B cell (primary cell): ENCODE measurements around the gene CYP27B1. TPM values are rescaled to one million over a fixed set of nuclear protein-coding genes. Genes with fewer than 3 reads are reported as not detected.

Experiments
- ATAC-seq: fragments of 200-7000 bp; cut with Tn5 transposase; one replicate; pipeline ENCODE4 v1.10.0; 2021; ENCODE audit warnings: low read depth, mild to moderate bottlenecking, moderate number of reproducible peaks, moderate library complexity
- CTCF ChIA-PET: fragments of 350-600 bp; sonication (Branson Sonifier 250); formaldehyde crosslinking; loops from one replicate; lab custom pipeline; 2021; ENCODE audit warnings: antibody characterized with exemption, inconsistent platforms; lab: Charles Lee
- POLR2A ChIA-PET: fragments of 350-600 bp; sonication (Branson Sonifier 250); formaldehyde crosslinking; loops from one replicate; lab custom pipeline; 2021; ENCODE audit warnings: antibody characterized with exemption; lab: Charles Lee
- DNase-seq: peaks from one replicate; pipeline ENCODE4 v3.0.0; 2013
- H2AFZ ChIP-seq: 2 replicates; pipeline ENCODE4 v1.6.1; 2012; ENCODE audit warnings: mild to moderate bottlenecking, low read depth, low read length; ENCODE audit not compliant: insufficient read depth, poor library complexity, severe bottlenecking
- H3K27ac ChIP-seq, 2 donors: 1 replicate in 1 of 2; 2 replicates in 1 of 2; pipeline ENCODE4 v1.5.1; 2012 to 2013; ENCODE audit warnings: low read length in 2 of 2, mild to moderate bottlenecking in 2 of 2, moderate library complexity in 1 of 2
- H3K27me3 ChIP-seq, 4 experiments: fragments of 200-600 bp in 1 of 4; sonication (generic) in 1 of 4; replicated peaks in 1 of 4; 1 replicate in 2 of 4; 2 replicates in 2 of 4; pipeline versions ENCODE4 v1.6.1 to v1.7.0; 2013 to 2016; ENCODE audit warnings: low read length in 3 of 4, mild to moderate bottlenecking in 2 of 4, mixed read lengths in 1 of 4, moderate library complexity in 1 of 4; ENCODE audit not compliant: insufficient read depth in 4 of 4, control insufficient read depth in 3 of 4; ENCODE audit errors: control extremely low read depth in 1 of 4
- H3K36me3 ChIP-seq, 2 experiments: replicated peaks in 1 of 2; 1 replicate in 1 of 2; 2 replicates in 1 of 2; pipeline versions ENCODE4 v1.6.1 to v1.7.1; 2013; ENCODE audit warnings: low read length in 1 of 2; ENCODE audit not compliant: insufficient read depth in 2 of 2, control insufficient read depth in 1 of 2; ENCODE audit errors: control extremely low read depth in 1 of 2, extremely low read depth in 1 of 2
- H3K4me1 ChIP-seq, 2 donors: fragments of 200-600 bp in 1 of 2; sonication (generic) in 1 of 2; 1 replicate in 1 of 2; 2 replicates in 1 of 2; pipeline versions ENCODE4 v1.5.1 to v1.6.1; 2013 to 2017; ENCODE audit warnings: low read length in 2 of 2; ENCODE audit not compliant: control insufficient read depth in 2 of 2, insufficient read depth in 2 of 2
- H3K4me2 ChIP-seq: replicated peaks from 2 replicates; pipeline ENCODE3; 2012; ENCODE audit warnings: mild to moderate bottlenecking, low read depth, low read length; ENCODE audit not compliant: poor library complexity, severe bottlenecking
- H3K4me3 ChIP-seq, 5 experiments: fragments of 200-600 bp in 1 of 5; sonication (generic) in 1 of 5; 1 replicate in 3 of 5; 2 replicates in 2 of 5; pipeline versions ENCODE4 v1.5.1 to v1.7.0; 2011 to 2016; ENCODE audit warnings: low read length in 4 of 5, mild to moderate bottlenecking in 4 of 5, low read depth in 2 of 5, control low read depth in 1 of 5, moderate library complexity in 1 of 5; ENCODE audit not compliant: insufficient read depth in 1 of 5; ENCODE audit errors: control extremely low read depth in 1 of 5, extremely low read depth in 1 of 5
- H3K79me2 ChIP-seq: fragments of 200-600 bp; sonication (generic); one replicate; pipeline ENCODE4 v1.6.0; 2016; ENCODE audit warnings: low read length; ENCODE audit not compliant: control insufficient read depth, insufficient read depth
- H3K9ac ChIP-seq: fragments of 200-600 bp; sonication (generic); 2 replicates; pipeline ENCODE4 v1.6.1; 2017; ENCODE audit warnings: mild to moderate bottlenecking, low read length, moderate library complexity
- H3K9me3 ChIP-seq, 3 donors: one replicate each; pipeline versions ENCODE4 v1.6.1 to v1.7.1; 2013; ENCODE audit warnings: low read length in 2 of 3; ENCODE audit not compliant: control insufficient read depth in 2 of 3, insufficient read depth in 1 of 3; ENCODE audit errors: control extremely low read depth in 1 of 3
- H4K20me1 ChIP-seq: 2 replicates; pipeline ENCODE4 v1.6.0; 2012; ENCODE audit warnings: mild to moderate bottlenecking, low read length; ENCODE audit not compliant: insufficient read depth, control insufficient read depth, poor library complexity, severe bottlenecking
- H3K27ac Mint-ChIP-seq: one replicate; pipeline ENCODE4 v1.8.0; 2021; ENCODE audit warnings: mixed read lengths
- H3K27me3 Mint-ChIP-seq: one replicate; pipeline ENCODE4 v1.8.0; 2021; ENCODE audit warnings: mixed read lengths
- H3K4me1 Mint-ChIP-seq: one replicate; pipeline ENCODE4 v1.8.0; 2021; ENCODE audit warnings: mixed read lengths
- H3K4me3 Mint-ChIP-seq: one replicate; pipeline ENCODE4 v1.8.0; 2021; ENCODE audit warnings: mixed read lengths
- H3K9me3 Mint-ChIP-seq: one replicate; pipeline ENCODE4 v1.8.0; 2022; ENCODE audit warnings: mixed read lengths; ENCODE audit not compliant: insufficient read depth
- CTCF ChIP-seq: fragments of 200-600 bp; IDR thresholded peaks from one replicate; pipeline ENCODE4 v1.8.0; 2022; ENCODE audit warnings: antibody characterized with exemption, mild to moderate bottlenecking
- EZH2 ChIP-seq: IDR thresholded peaks from 2 replicates; pipeline ENCODE4 v1.6.1; 2012; ENCODE audit warnings: borderline replicate concordance, low read depth, mild to moderate bottlenecking, moderate library complexity, low read length; ENCODE audit not compliant: insufficient read depth, poor library complexity, severe bottlenecking
- WGBS: methylation state at CpG from one replicate; pipeline ENCODE4 v1.1.5; 2013; ENCODE audit warnings: missing lambda C conversion rate; ENCODE audit not compliant: insufficient coverage; 5-methylcytosine and 5-hydroxymethylcytosine counted together
- intact Hi-C: fragments of 100-400 bp; cut with micrococcal nuclease; formaldehyde crosslinking; loops from one replicate; pipeline ENCODE4 v1.10.0; 2022
- polyA plus RNA-seq: library from polyadenylated mRNA; depleted of rRNA; stranded (reverse); fragments of >200 nt; gene quantifications from 2 replicates; pipeline ENCODE4 v1.2.3, GENCODE V29; 2012
- total RNA-seq, 2 donors: library from RNA; stranded (reverse); fragments of 120-200 nt in 1 of 2; gene quantifications; 1 replicate in 1 of 2; 2 replicates in 1 of 2; pipeline versions ENCODE4 v1.2.3 to v1.2.4, GENCODE V29; 2013 to 2022

The CYP27B1 gene
- total and polyA plus RNA-seq, 2 donors (not counting 1 experiment from before 2014, with no cell fraction given), result 0.66 to 0.79 TPM

- Histone ChIP-seq H3K79me2 (no peaks in the 10 kb centered on the region), H3K27ac (no peak overlapping the region), H3K4me1 (no peaks in the 10 kb centered on the region), H2AFZ (no peak overlapping the region), H3K36me3 (peaks cover 0 to 5% of the 10 kb centered on the region in 2 experiments), H3K27me3 (no peaks in the 10 kb centered on the region), H3K4me2 (no peak overlapping the region), H4K20me1 (no peaks in the 10 kb centered on the region), H3K9ac (no peak overlapping the region), H3K9me3 (no peaks in the 10 kb centered on the region), H3K4me3 (no peak overlapping the region)
- DNase-seq, result no peak
- Mint-ChIP-seq H3K9me3 (no peaks in the 10 kb centered on the region), H3K4me1 (no peaks in the 10 kb centered on the region), H3K27me3 (no peaks in the 10 kb centered on the region), H3K4me3 (no peak overlapping the region), H3K27ac (no peak overlapping the region)
- ChIA-PET CTCF (no interaction called here), POLR2A (no interaction called here)
- TF ChIP-seq CTCF (no peak), EZH2 (no peak)
- intact Hi-C loops, result no loop called here
- ATAC-seq, result no peak
- 89% methylated on average over 9 of the region's 13 CpGs for WGBS
Measured at GRCh38 chr12:57815177-57816000, 48.5 kb upstream of the CYP27B1 start.
